ENCODE results near the gene SPRYD7. TPM values are rescaled to one million over a fixed set of nuclear protein-coding genes. Genes with fewer than 3 reads are reported as not detected.
"Not testable (repeated sequence)": the region's sequence is repeated elsewhere in the genome, so short reads cannot be mapped to it uniquely, and the experiment has no call there.

SPRYD7 gene
- total RNA-seq, 1 donor from 2014 or later = 4.9 TPM

GRCh38 chr13:49956131-49956530, 20.0 kb upstream of the SPRYD7 start:
- peaks cover 2% of the 10 kb centered on the region for H3K4me1 Mint-ChIP-seq (ENCODE audit: unreplicated experiment)
- no peak for TF ChIP-seq CTCF (IDR thresholded peaks at IDR 0.05)
- H3K9me3 Mint-ChIP-seq (ENCODE audit: unreplicated experiment) = peaks cover 7% of the 10 kb centered on the region
- no peaks in the 10 kb centered on the region for H3K27me3 Mint-ChIP-seq (ENCODE audit: unreplicated experiment)
- DNase-seq (ENCODE audit: extremely low spot score, unreplicated experiment) = no peak
- peaks cover 13% of the 10 kb centered on the region for H3K36me3 Mint-ChIP-seq (ENCODE audit: unreplicated experiment)
- H3K4me3 Mint-ChIP-seq (ENCODE audit: unreplicated experiment) = no peak overlapping the region
- no peak overlapping the region for H3K27ac Mint-ChIP-seq (ENCODE audit: unreplicated experiment)

GRCh38 chr13:49954674-49955455, 18.7 kb upstream of the SPRYD7 start:
- Mint-ChIP-seq H3K27me3 (ENCODE audit: unreplicated experiment) (no peaks in the 10 kb centered on the region), H3K4me3 (ENCODE audit: unreplicated experiment) (no peak overlapping the region), H3K9me3 (ENCODE audit: unreplicated experiment) (peaks cover 7% of the 10 kb centered on the region), H3K36me3 (ENCODE audit: unreplicated experiment) (peaks cover 9% of the 10 kb centered on the region), H3K4me1 (ENCODE audit: unreplicated experiment) (peaks cover 2% of the 10 kb centered on the region), H3K27ac (ENCODE audit: unreplicated experiment) (no peak overlapping the region)
- TF ChIP-seq CTCF (IDR thresholded peaks at IDR 0.05) = no peak
- DNase-seq (ENCODE audit: extremely low spot score, unreplicated experiment) = no peak

- no peaks in the 10 kb centered on the region for H3K9me3 Mint-ChIP-seq (ENCODE audit: unreplicated experiment)
- H3K36me3 Mint-ChIP-seq (ENCODE audit: unreplicated experiment) = peaks cover 6% of the 10 kb centered on the region
- no peak overlapping the region for H3K4me3 Mint-ChIP-seq (ENCODE audit: unreplicated experiment)
- no peak for TF ChIP-seq CTCF (IDR thresholded peaks at IDR 0.05)
- H3K27me3 Mint-ChIP-seq (ENCODE audit: unreplicated experiment) = no peaks in the 10 kb centered on the region
- DNase-seq (ENCODE audit: extremely low spot score, unreplicated experiment) = no peak
- H3K4me1 Mint-ChIP-seq (ENCODE audit: unreplicated experiment) = peaks cover 2% of the 10 kb centered on the region
- no peak overlapping the region for H3K27ac Mint-ChIP-seq (ENCODE audit: unreplicated experiment)
Observed at GRCh38 chr13:49953560-49953959, 17.4 kb upstream of the SPRYD7 start.

- no peak overlapping the region for H3K4me3 Mint-ChIP-seq (ENCODE audit: unreplicated experiment)
- H3K4me1 Mint-ChIP-seq (ENCODE audit: unreplicated experiment) = peaks cover 2% of the 10 kb centered on the region
- H3K27me3 Mint-ChIP-seq (ENCODE audit: unreplicated experiment) = no peaks in the 10 kb centered on the region
- no peaks in the 10 kb centered on the region for H3K9me3 Mint-ChIP-seq (ENCODE audit: unreplicated experiment)
- TF ChIP-seq CTCF (IDR thresholded peaks at IDR 0.05) = no peak
- H3K27ac Mint-ChIP-seq (ENCODE audit: unreplicated experiment) = no peak overlapping the region
- peaks cover 2% of the 10 kb centered on the region for H3K36me3 Mint-ChIP-seq (ENCODE audit: unreplicated experiment)
- no peak for DNase-seq (ENCODE audit: extremely low spot score, unreplicated experiment)
Observed at GRCh38 chr13:49951754-49952535, 15.8 kb upstream of the SPRYD7 start.

GRCh38 chr13:49948777-49949270, 12.7 kb upstream of the SPRYD7 start:
- not testable (repeated sequence) for H3K27me3 Mint-ChIP-seq (ENCODE audit: unreplicated experiment); H3K4me1 Mint-ChIP-seq (ENCODE audit: unreplicated experiment); H3K4me3 Mint-ChIP-seq (ENCODE audit: unreplicated experiment); DNase-seq (ENCODE audit: extremely low spot score, unreplicated experiment); H3K9me3 Mint-ChIP-seq (ENCODE audit: unreplicated experiment); H3K27ac Mint-ChIP-seq (ENCODE audit: unreplicated experiment); H3K36me3 Mint-ChIP-seq (ENCODE audit: unreplicated experiment)

Measured in osteocyte (in vitro differentiated cells).